Sigmoid colon (tissue), 3 donors: ENCODE results near the gene RAD9A.

Experiments
- CTCF ChIP-seq, 4 experiments: fragments of 450-650 bp in 3 of 4; fragments of 200-600 bp in 1 of 4; IDR thresholded peaks; one replicate each; pipeline ENCODE4 v1.5.1; 2016 to 2019; ENCODE audit warnings: antibody characterized with exemption in 4 of 4, mild to moderate bottlenecking in 3 of 4, moderate library complexity in 2 of 4
- POLR2A ChIP-seq, 2 donors: fragments of 450-650 bp; IDR thresholded peaks; one replicate each; pipeline ENCODE4 v1.6.1; 2016; ENCODE audit warnings: antibody characterized with exemption in 2 of 2, mild to moderate bottlenecking in 2 of 2, moderate library complexity in 2 of 2

- TF ChIP-seq POLR2A (IDR thresholded peaks at IDR 0.05), result no peak
- no peak for TF ChIP-seq CTCF (IDR thresholded peaks at IDR 0.05)
Observed at GRCh38 chr11:67368621-67369020, 23.2 kb upstream of the RAD9A start.
